A549 (cell line): ENCODE measurements around the gene OSTC.

Source experiments
- CEBPB ChIP-seq, 2 experiments: fragments of >200 bp in 1 of 2; sonication (Bioruptor Twin) in 1 of 2; formaldehyde crosslinking in 1 of 2; IDR thresholded peaks; 2 replicates each; pipeline ENCODE4 v1.6.1; 2012 to 2016
- CTCF ChIP-seq: fragments of >200 bp; sonication (Bioruptor Twin); formaldehyde crosslinking; IDR thresholded peaks from 3 replicates; pipeline ENCODE4 v1.5.1; 2016
- ESRRA ChIP-seq: fragments of 150-350 bp; IDR thresholded peaks from 2 replicates; pipeline ENCODE4 v1.6.1; 2014; ENCODE audit warnings: mild to moderate bottlenecking, low read length, borderline replicate concordance
- HES2 ChIP-seq: fragments of >200 bp; sonication (Bioruptor Twin); formaldehyde crosslinking; IDR thresholded peaks from 2 replicates; pipeline ENCODE4 v1.6.1; 2016
- HOXB13 ChIP-seq: fragments of 250-450 bp; sonication (Bioruptor Pico); IDR thresholded peaks from 2 replicates; pipeline ENCODE4 v1.5.0; 2020; ENCODE audit warnings: low read depth, mild to moderate bottlenecking, moderate library complexity
- JUNB ChIP-seq: fragments of >200 bp; sonication (Bioruptor Twin); formaldehyde crosslinking; IDR thresholded peaks from 2 replicates; pipeline ENCODE4 v1.6.1; 2016
- KDM5A ChIP-seq: fragments of 200-600 bp; sonication (generic); IDR thresholded peaks from 2 replicates; pipeline ENCODE4 v1.6.1; 2016; ENCODE audit warnings: antibody characterized with exemption, mild to moderate bottlenecking
- MAZ ChIP-seq: fragments of 150-350 bp; IDR thresholded peaks from 2 replicates; pipeline ENCODE4 v1.6.1; 2014; ENCODE audit warnings: antibody characterized with exemption, low read depth, low read length, borderline replicate concordance
- PHF8 ChIP-seq: fragments of 200-600 bp; sonication (generic); IDR thresholded peaks from 2 replicates; pipeline ENCODE4 v1.6.1; 2016; ENCODE audit warnings: low read depth, mild to moderate bottlenecking, antibody characterized with exemption, moderate library complexity, borderline replicate concordance
- POLR2A ChIP-seq: IDR thresholded peaks from 2 replicates; pipeline ENCODE4 v1.6.1; 2012; ENCODE audit warnings: mild to moderate bottlenecking, low read length
- RCOR1 ChIP-seq: fragments of 150-350 bp; IDR thresholded peaks from 2 replicates; pipeline ENCODE4 v1.6.1; 2014; ENCODE audit warnings: antibody characterized with exemption, low read length, low read depth
- TFCP2L1 ChIP-seq: fragments of 250-450 bp; sonication (Bioruptor Pico); IDR thresholded peaks from 2 replicates; pipeline ENCODE4 v1.5.0; 2021; ENCODE audit warnings: mild to moderate bottlenecking
- TP53 ChIP-seq: fragments of 250-450 bp; sonication (Bioruptor Pico); IDR thresholded peaks from 2 replicates; pipeline ENCODE4 v1.5.0; 2021; ENCODE audit warnings: mild to moderate bottlenecking, moderate library complexity
- TF ChIP-seq, protein P1 (sequence below): fragments of >200 bp; sonication (Bioruptor Twin); formaldehyde crosslinking; IDR thresholded peaks from 3 replicates; pipeline ENCODE4 v1.6.1; 2016

GRCh38 chr4:108690738-108691137 lies 40.3 kb downstream of the OSTC start:
- TF ChIP-seq CTCF (no peak), KDM5A (no peak), MAZ (no peak), RCOR1 (no peak), PHF8 (no peak), CEBPB (IDR thresholded peaks at IDR 0.05) (no peak), HES2 (no peak), POLR2A (no peak), JUNB (no peak), TFCP2L1 (no peak), ESRRA (no peak), HOXB13 (CRISPR knock-in tag) (no peak), TP53 (CRISPR knock-in tag) (no peak)
- TF ChIP-seq, protein P1, sequence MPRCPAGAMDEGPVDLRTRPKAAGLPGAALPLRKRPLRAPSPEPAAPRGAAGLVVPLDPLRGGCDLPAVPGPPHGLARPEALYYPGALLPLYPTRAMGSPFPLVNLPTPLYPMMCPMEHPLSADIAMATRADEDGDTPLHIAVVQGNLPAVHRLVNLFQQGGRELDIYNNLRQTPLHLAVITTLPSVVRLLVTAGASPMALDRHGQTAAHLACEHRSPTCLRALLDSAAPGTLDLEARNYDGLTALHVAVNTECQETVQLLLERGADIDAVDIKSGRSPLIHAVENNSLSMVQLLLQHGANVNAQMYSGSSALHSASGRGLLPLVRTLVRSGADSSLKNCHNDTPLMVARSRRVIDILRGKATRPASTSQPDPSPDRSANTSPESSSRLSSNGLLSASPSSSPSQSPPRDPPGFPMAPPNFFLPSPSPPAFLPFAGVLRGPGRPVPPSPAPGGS = no peak
